ENCODE data around the gene MAP7D2.

Gene MAP7D2

DNA sequence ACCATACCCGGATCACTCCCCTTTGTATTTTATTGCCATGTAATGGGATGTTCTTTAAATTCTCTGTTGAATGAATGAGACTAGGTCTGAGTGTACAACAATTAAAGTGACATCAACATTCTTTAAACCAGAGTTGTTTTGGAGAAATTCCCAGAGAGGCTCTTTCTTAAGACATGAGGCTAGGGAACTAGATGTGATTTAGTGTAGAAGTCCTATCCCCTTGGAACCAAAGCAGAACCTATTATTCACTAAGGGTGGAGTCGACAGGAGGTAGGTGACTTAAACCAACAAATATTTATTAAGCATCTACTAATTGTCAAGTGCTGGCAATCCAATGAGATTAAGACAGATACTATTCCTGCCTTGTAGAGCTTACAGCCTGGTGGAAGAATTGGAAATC, 23.3 kb upstream of the MAP7D2 start:
- peaks cover 16% of the 10 kb centered on the region for H3K4me1 Mint-ChIP-seq
- TF ChIP-seq, protein P1, sequence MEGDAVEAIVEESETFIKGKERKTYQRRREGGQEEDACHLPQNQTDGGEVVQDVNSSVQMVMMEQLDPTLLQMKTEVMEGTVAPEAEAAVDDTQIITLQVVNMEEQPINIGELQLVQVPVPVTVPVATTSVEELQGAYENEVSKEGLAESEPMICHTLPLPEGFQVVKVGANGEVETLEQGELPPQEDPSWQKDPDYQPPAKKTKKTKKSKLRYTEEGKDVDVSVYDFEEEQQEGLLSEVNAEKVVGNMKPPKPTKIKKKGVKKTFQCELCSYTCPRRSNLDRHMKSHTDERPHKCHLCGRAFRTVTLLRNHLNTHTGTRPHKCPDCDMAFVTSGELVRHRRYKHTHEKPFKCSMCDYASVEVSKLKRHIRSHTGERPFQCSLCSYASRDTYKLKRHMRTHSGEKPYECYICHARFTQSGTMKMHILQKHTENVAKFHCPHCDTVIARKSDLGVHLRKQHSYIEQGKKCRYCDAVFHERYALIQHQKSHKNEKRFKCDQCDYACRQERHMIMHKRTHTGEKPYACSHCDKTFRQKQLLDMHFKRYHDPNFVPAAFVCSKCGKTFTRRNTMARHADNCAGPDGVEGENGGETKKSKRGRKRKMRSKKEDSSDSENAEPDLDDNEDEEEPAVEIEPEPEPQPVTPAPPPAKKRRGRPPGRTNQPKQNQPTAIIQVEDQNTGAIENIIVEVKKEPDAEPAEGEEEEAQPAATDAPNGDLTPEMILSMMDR (IDR thresholded peaks at IDR 0.05; ENCODE audit: unreplicated experiment in 3 of 3): no peak
- H3K9me3 Mint-ChIP-seq: no peaks in the 10 kb centered on the region
- peak overlapping the region in 1 of 3 experiments; percentile 65 for H3K27ac Mint-ChIP-seq
- peaks cover 38% of the 10 kb centered on the region for H3K36me3 Mint-ChIP-seq (ENCODE audit: low read depth)
- H3K27me3 Mint-ChIP-seq (ENCODE audit: low read depth): no peaks in the 10 kb centered on the region
- peak overlapping the region; percentile 90 to 93 (median 92) for H3K4me3 Mint-ChIP-seq

- Mint-ChIP-seq H3K27me3 (ENCODE audit: low read depth) (no peaks in the 10 kb centered on the region), H3K36me3 (ENCODE audit: low read depth) (peaks cover 52% of the 10 kb centered on the region), H3K4me1 (peaks cover 16% of the 10 kb centered on the region), H3K27ac (no peak overlapping the region), H3K4me3 (no peak overlapping the region), H3K9me3 (no peaks in the 10 kb centered on the region)
- TF ChIP-seq, protein P1 (IDR thresholded peaks at IDR 0.05; ENCODE audit: unreplicated experiment in 3 of 3): no peak
These were observed 19.2 kb upstream of the MAP7D2 start for GRCh38 chrX:20135944-20136343.

- TF ChIP-seq, protein P1 (IDR thresholded peaks at IDR 0.05; ENCODE audit: unreplicated experiment in 3 of 3): no peak
- Mint-ChIP-seq H3K4me3 (no peak overlapping the region), H3K9me3 (no peaks in the 10 kb centered on the region), H3K27me3 (ENCODE audit: low read depth) (no peaks in the 10 kb centered on the region), H3K36me3 (ENCODE audit: low read depth) (peaks cover 44% of the 10 kb centered on the region), H3K4me1 (no peaks in the 10 kb centered on the region), H3K27ac (no peak overlapping the region)
These were observed 16.0 kb upstream of the MAP7D2 start for GRCh38 chrX:20132666-20133065.

DNA sequence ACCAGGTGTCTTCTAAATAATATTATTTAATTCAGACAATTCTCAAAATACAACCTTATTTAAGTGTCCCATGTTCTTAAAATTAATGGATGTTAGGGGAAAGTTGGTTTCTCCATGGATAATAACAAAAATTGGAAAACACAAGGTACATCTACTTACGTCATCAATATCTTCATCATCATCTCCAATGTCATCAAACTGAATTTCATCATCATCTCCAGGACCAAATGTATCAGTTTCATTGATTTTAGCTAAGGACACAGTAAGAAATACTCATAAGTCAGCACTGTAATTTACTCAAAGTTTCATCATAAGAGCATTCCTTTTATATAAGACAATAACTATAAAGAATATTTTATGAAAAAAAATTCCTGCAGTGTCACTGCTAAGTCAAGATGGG, 13.7 kb upstream of the MAP7D2 start:
- Mint-ChIP-seq H3K27ac (no peak overlapping the region), H3K9me3 (no peaks in the 10 kb centered on the region), H3K36me3 (ENCODE audit: low read depth) (peaks cover 24% of the 10 kb centered on the region), H3K4me1 (no peaks in the 10 kb centered on the region), H3K27me3 (ENCODE audit: low read depth) (no peaks in the 10 kb centered on the region), H3K4me3 (no peak overlapping the region)
- TF ChIP-seq, protein P1 (IDR thresholded peaks at IDR 0.05; ENCODE audit: unreplicated experiment in 3 of 3): no peak

DNA sequence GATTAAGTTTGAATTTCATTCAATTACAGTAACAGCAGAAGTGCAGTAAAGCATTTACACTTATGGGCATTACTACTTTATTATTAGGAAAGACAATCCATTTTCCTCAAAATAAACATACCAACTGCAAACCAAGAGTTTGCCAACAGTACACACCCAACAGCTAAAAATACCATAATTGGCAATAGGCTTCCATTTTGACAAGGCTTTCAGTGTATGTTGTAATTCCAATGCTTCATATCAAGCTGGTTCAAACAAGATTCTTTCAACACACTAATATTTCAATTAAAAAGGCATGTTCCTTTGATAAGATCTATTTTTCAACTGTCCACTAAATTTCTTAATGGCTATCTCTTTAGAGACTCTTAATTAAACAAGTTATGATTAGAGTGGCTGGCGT, 12.8 kb upstream of the MAP7D2 start:
- Mint-ChIP-seq H3K4me3 (no peak overlapping the region), H3K9me3 (no peaks in the 10 kb centered on the region), H3K27ac (no peak overlapping the region)

GRCh38 chrX:20128670-20129069, 12.0 kb upstream of the MAP7D2 start:
- no peak overlapping the region for H3K4me3 Mint-ChIP-seq
- TF ChIP-seq, protein P1 (IDR thresholded peaks at IDR 0.05; ENCODE audit: unreplicated experiment in 3 of 3): no peak
- no peak overlapping the region for H3K27ac Mint-ChIP-seq
- no peaks in the 10 kb centered on the region for H3K9me3 Mint-ChIP-seq
- peaks cover 20% of the 10 kb centered on the region for H3K36me3 Mint-ChIP-seq (ENCODE audit: low read depth)
- no peaks in the 10 kb centered on the region for H3K27me3 Mint-ChIP-seq (ENCODE audit: low read depth)
- no peaks in the 10 kb centered on the region for H3K4me1 Mint-ChIP-seq

More for the DNA sequence above, 12.8 kb upstream of the MAP7D2 start:
- TF ChIP-seq, protein P1 (IDR thresholded peaks at IDR 0.05; ENCODE audit: unreplicated experiment in 3 of 3): no peak
- Mint-ChIP-seq H3K4me1 (no peaks in the 10 kb centered on the region), H3K36me3 (ENCODE audit: low read depth) (peaks cover 22% of the 10 kb centered on the region), H3K27me3 (ENCODE audit: low read depth) (no peaks in the 10 kb centered on the region)
